Activated CD4-positive, alpha-beta T cell treated with anti-CD3 and anti-CD28 coated beads for 1 hour (primary cell): Measurements from ENCODE around the gene C14orf180.

Experiments
- DNase-seq: peaks from one replicate; pipeline ENCODE4 v3.0.0-alpha.2; 2020

Gene C14orf180

DNA sequence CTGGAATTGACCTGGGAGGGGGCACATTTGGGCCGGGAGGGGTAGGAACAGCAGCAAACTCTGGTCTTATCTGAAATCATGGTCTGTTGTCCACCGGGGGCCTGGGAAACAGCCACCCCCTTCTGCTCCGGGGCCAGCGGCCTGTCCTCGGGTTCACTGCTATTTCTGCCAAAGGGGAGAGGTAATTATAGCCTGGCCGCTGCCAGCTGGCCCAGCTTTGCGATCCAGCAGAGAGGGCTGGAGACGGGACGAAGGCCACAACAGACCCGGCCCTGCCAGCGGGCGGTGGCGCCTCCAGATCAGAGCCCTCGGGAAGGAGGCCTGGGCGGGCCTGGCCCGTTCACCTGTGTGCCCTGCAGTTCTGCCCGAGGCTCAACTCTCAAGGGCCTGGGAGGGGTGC is at the start of gene C14orf180:
Gene C14orf180, plus strand, starts transcription at position 258 of the 400 bp plus-strand sequence. CDS start 6,667 bp downstream, outside the sequence.
- no peak for DNase-seq

DNA sequence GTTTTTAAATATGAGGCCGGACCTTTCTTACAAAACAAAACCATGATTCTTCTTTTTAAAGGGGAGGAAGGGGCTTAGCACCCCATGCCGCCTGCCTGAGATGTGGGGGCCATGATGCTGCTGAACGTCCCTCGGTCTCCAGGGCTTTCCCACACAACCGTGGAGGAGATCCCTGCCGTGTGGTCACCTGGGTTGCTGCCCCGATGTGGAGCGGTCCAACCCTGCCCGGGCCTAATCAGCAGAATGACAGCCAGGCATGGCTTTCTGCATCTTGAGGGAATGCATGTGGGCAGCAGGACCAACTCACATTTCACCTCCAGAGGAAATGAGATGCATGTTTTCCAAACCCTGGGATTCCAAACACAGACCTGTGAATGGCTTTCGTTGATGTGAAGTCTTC is 48.9 kb upstream of the C14orf180 start:
- no peak for DNase-seq

DNA sequence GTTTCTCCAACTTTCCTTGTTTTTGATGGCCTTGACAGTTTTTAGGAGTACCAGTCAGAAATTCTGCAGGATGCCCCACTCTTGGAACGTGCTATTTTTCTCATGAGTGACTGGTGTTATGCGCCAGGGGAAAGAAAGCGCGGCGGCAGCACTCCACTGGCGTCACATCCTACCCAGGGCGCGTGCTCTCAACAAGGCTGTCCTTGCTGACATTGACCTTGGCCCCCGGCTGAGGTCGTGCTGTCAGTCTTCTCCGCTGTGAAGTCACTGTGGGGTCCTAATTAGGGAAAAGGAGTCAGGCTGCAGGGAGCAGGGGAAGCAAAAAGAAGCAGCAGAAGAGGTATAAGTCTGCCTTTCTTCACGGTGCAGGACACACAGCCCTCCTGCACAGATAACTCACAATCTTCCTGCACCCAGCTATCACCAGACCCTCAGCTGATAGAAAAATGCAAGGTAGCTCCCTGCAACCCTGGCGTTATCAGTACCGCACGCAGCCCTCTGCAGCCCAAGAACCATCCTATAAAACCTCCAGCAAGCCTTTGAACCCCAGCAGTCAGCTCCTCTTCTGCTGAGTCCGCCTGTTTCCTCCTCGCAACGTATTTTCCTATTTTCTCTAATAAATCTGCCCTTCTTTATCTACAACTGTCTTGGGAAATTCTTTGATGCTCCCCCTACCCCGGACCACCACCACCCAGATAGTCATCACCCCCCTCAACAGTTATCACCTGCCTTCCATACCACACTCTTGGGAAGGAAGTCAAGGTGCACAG is 48.0 kb upstream of the C14orf180 start:
- DNase-seq, result no peak

DNA sequence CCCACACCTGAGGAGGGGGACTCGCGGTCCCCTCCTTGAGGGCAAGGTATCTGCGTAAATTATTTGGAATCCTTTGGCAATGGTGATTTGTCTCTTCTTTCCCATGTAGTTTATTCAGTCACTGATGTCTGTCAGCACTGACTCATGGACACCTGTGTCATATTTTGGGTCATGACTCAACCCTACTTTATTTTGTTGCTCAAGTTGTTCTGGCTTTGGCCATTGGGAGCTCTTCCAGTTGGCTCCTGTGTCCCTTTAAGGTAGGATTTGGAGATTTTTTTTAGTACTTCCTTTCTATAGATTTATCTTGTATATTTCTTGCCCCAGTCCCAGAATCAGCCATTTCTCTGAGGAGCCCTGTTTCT is 47.4 kb upstream of the C14orf180 start:
- no peak for DNase-seq

DNA sequence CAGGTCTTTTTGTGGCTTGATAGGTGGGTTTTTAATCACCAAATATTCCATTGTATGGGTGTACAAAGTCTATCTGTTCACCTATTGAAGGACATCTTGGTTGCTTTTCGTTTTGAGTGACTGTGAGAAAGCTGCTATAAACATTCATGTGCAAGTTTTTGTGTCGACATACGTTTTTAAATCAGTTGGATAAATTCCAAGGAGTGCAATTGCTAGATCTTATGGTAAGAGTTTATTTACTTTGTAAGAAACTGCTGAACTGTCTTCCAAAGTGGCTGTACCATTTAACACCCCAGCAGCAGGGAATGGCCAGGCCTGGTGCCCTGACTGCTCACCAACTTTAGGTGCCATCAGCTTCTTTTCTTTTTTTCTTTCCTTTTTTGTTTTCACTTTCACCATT is 45.5 kb upstream of the C14orf180 start:
- no peak for DNase-seq

DNA sequence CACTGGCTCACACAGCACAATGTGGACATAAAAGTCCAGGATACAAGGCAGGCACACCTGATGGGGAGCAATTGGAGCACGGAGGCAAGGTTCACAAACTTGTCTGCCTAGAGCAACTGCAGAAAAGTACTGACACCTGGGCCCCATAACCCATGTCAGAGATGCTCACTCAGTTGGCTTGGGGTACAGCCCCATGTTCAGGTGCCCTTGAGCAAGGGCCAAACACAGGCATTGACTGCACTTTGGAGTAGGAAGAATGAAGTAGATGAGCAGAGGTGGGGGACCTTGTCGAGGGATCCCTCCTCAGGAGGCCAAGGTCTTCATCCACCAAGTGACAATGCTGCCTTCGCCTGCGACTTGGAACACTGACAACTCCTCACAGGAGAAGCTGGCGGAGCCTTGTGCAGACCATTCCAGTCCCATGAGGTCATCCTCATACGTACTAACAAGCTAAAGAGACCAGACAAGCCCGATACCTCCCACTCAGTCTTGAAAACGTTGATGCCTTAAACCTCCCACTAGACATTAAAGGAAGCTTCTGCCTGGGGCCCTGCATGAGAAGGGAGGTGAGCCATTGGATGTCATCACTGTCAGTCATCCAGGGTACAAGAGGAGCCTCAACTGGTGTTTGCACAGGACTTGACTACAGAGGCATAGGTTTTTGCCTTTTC is 42.5 kb upstream of the C14orf180 start:
- DNase-seq, result no peak

DNA sequence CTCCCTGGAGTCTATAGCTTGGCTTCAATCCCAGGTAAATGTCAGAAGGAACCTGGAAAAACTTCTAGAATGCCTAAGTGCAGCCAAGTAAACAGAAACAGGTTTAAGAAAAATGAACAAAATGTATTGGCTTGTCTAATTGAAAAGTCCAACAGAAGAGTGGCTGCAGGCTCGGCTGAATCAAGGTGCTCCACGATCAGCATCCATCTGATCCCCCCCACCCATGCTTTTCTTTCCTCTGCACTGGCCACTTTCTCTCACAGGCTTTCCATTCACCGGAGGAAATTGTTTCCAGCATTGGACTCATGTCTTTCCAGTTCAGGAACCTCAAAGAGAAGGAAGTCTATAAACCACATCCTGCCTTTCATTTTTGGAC is 42.0 kb upstream of the C14orf180 start:
- DNase-seq, result no peak

DNA sequence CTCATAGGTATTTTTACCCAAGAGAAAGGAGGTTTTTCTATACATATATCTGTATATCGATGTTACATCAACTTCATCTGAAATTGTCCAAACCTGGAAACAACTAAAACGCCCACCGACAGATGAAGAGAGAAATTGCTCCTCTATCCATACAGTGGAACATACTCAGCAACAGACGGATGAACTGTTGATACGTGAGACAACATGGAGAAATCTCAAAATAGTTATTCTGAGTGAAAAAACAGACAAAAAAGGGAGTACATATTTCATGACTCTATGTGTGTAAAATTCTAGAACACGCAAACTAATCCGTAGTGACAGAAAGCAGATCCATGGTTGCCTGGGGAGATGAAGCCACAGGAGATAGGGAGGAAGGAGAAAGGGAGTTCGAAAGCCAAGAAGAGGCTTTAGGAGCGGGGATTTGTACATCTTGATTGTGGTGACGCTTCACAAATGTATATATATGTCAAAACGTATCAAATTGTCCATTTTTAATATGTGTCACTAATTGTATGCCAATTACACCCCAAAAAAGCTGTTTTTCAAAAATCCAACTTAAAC is 37.6 kb upstream of the C14orf180 start:
- no peak for DNase-seq

DNA sequence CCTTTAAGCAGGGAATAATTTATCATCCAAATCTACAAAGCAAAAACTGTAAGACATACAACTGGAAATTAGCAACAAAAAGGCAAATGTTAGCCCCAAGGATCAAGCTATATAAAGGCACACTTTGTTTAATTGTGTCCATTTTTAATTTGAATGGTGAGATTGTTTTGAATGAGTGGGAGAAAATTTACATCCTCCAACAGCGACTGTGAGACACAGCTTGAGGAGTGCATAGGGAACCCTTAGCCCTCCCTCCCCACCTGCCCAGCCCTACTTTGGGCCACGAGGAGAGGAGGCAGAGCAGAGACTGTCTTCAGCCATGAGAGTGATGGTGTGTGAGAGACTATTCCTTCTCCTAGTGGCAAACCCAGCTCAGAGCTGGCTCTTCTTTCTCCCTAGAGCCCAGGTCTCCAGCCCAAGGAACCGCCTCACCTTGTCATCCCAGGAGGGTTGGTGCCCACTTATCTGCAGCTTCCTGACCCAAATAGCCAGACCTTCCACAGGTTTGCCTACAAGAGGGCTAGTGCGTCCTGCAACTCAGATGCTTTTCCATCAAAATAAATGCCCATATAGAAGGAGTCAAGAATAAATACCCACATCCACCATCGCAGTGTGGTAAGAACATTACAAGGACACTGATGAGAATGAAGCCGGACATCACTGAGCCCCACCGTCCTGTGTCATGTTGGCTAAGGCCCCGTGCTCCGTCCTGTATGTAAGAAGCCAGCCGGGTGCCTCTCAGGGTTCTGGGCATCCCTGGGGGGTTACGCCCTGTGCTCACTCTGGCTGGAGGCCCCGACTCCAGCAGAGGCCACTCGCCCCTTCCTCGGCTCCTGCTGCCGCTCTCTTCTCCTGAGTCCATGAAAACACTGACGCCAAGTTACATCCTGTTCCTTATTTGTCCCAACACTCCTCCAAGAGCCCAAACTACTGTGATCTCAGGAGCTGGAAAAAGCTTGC is 36.4 kb upstream of the C14orf180 start:
- DNase-seq, result no peak

DNA sequence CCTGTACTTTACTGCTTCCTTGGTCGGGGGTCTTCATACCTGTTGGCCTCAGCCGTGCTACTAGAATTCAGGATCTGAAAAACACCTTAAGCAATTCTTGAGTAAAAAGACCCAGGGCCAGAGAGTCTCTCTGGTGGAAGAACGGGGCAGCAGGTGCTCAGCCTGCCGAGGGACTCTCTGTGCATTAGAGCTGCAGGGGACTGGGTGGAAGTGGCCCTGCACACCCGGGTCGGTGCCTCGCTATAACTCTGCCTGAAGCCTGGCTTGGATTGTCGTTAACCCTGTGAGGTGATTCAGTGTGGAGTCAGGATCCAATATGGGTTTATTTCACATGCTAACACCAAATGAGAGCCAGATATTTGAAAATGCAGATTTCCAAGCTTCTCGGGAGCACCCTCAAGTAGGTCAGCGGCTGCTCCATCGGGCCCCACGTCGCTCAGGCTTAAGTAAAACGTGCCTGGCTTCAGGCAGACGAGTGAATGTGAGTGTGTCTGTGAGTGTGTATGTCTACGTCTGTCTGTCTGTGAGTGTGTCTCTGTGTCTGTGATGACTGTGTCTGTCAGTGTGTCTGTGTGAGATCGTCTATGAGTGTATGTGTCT is 35.1 kb upstream of the C14orf180 start:
- no peak for DNase-seq

DNA sequence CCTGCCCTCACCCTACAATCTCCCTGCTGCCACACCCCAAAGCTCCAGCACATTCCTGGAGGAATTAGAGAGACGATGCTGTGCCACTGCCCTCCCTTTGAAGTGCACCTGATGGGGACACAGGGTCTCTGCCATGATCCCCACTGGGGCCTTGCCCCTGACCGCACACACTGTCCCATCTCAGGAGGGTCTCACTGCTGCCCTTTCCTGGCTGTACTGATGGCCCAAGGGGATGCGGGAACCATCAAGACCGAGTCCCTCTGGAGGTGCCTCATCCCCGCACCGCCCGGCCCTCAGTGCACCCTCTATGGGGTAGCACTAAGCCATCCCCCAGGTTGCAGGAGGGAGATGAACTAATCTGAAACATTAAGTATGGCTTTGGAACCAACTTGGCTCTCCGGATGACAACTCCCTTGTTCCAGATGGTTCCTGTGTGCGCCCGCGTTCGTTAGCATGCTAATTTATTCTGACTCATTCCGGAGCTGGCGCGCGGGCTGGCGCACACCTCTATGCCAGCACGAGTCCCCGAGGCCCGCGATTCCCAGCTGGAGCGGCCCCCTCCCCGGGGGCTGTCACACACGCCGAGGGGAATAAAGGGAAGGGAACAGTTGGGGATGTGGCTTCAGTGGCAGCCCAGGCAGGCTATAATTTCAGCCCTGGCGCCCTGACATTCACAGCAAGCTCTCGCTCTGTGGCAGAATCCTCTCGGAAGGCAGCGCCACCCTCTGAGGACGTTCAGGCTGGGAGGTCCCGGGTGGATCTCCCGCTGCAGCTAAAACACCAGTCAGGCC is 34.2 kb upstream of the C14orf180 start:
- DNase-seq, result no peak

DNA sequence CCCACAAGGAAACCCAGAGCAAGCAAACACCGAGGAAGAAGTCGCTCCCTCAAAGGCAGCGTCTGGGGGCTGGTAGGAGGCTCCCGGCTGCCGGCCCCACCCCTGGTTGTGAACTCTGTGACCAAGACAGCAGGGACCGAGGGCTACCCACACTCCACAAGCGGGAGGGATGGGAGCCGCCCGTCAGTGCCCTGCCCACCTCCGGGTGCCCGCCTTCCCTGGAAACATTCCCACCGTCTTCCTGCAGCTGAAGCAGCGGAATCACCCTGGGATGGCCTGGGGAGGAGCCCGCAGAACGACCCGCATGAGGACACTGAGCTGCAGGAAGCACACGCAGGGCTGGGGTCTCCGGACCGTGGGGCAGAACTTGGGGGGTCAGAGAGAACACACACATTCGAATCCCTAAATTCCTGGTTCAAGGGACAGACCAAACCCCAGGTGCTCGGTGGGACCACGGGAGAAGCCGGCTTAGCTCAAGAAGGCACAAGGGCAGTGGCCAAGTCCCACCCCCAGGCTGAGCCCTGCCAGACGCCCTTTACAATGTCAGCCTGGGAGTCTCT is 33.5 kb upstream of the C14orf180 start:
- no peak for DNase-seq

DNA sequence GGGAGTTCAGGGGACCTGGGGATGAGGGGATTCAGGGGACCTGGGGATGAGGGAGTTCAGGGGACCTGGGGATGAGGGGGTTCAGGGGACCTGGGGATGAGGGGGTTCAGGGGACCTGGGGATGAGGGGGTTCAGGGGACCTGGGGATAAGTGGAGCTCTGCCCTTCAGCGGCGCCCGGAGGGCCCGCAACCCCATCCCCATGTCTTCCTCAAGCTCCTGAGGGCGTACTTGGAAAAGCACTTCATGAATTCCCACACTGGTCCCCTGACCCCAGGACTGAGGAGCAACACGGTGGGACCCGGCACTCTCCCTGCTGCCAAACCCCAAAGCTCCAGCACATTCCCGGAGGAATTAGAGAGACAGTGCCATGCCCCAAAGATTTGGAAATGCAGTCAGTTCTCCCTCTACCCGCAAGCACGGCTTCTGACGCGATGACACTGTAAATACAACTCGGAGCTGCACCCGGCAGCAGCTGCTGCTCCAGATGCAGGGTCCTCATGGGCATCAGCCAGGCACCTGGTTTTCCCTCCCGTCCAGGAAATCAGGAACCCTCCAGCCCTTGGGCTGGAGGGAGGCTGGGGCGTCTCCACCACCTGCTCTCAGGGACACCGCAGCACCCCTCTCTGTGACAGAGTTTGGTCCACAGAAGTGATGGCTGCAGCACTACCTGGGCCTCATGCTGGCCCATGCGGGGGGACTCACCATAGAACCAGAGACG is 32.8 kb upstream of the C14orf180 start:
- DNase-seq, result no peak

DNA sequence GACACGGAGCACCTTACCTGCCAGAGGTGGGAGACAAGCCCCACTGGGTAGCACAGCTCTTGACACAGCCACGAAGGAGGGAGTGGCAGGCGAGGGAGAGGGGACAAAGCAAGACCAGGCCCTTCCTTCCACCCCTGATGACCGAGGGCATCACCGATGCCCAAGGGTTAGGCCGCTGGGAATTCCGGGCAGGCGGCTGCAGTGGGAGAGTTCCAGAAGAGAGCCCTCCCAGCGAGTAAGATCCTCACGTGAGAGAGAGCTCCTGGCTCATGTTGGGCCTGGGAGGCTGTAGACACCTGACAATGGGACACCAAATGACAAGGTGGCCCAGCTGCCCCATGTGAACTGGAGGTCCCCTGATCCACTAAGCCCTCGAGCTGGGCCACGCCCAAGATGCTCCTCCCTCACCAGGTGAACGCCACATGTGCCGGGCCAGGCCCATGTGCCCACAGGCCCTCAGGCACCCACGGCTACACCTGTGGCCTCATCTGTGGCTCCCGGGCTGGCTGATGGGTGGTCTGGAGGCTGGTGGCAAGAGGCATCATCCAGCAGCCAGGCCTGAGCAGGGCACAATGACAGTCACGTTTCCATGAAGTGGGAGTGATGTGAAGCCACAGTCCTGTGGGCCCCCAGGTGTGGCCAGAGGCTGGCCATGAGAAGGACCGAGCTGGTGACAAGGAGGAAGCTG is 32.1 kb upstream of the C14orf180 start:
- no peak for DNase-seq

DNA sequence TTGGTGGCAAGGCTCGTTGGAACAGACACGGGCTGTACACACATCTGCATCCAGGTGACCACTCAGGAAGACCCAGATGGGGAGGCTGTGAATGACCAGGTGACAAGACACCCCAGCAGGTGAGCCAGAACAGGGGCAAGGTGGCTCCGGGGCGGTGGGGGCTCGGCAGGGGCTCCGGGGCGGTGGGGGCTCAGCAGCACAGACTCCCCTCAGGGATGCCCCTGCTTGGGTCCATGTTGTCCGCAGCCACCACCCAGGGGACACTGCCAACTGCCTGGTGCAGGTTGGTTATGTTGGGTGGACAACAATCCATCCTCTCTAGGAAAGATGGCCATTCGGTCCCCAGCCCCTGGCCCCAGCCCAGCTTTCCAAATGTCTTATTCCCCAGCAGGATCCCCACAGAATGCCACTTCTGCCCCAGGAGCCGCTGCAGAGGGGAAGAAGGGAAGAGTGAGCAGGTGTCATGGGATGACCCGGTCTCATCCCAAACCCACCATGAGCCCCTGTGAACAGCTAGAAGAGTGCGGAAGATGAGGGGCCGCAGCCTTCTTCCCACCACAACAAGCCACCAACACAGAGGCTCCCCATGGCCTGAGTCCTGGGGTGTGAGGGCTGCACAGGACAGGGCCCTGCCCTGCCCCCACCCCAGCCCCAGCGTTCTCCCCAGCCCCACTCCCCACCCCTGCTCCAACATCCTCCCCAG is 31.4 kb upstream of the C14orf180 start:
- DNase-seq, result no peak

DNA sequence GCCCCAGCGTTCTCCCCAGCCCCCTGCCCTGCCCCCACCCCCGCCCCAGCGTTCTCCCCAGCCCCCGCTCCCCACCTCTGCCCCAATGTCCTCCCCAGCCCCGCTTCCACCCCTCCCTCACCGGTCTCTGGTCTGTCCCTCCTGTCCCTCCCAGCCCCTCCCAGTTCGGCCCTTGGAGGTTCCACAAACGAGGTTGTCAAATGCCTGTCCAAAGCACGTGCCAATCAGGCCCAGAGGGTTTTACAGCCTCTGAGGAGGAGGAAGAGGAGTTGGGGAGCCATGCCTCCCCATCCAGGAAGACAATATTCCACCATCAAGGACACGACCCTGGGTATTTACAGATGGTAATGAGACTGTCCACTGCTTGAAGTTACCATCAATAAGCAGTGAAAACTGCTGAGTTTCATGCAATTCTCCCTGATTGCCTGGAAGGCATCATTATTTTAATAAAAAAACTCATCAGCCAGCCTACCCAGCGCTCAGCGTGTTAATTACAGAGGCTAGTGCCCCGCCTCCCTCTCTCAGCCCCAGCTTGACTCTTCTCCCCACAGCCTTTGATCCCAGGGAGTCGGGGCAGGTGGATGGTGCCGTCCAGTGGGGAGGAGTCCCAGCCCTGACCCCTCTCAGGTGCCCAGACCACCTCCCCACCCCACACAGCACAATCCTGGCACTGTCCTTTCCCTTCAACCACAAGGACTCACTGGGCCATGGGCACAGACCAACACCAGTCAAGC is 30.6 kb upstream of the C14orf180 start:
- DNase-seq, result no peak

DNA sequence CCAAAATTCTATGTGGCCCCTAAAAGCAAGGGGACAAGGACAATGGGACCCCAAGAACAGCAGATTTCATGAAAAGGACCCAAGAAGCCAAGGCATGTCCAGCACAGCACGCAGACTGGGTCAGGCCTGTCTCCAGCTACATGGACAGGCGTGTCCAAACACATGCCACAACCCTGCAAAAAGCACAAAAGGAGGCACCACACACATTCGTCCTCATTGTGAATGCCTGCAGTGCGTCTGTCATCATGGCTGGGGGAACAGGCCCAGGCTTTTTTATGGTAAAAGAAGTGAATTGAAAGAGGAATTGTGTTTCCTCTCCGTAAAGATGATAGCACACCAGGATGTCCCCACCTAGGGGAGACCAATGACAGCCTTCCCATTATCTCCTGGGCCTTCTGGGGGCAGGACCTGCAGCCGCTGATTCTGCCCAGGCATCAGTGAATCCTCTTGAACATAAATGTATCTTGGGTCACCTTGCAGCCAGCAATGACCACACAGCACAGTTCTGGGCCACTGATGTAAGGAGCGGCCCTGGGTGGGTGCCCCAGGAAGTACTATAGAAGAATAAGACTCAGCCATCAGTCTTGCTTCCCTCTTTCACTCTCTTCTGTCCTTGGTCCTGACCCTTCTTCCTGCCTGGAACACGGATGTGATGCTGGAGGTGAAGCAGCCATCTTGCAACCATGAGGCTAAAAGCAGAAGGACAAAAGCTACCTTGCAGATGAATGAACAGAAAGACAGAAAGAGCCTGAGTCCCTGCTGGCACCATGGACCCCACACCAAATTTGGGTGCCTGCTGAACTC is 29.8 kb upstream of the C14orf180 start:
- no peak for DNase-seq

DNA sequence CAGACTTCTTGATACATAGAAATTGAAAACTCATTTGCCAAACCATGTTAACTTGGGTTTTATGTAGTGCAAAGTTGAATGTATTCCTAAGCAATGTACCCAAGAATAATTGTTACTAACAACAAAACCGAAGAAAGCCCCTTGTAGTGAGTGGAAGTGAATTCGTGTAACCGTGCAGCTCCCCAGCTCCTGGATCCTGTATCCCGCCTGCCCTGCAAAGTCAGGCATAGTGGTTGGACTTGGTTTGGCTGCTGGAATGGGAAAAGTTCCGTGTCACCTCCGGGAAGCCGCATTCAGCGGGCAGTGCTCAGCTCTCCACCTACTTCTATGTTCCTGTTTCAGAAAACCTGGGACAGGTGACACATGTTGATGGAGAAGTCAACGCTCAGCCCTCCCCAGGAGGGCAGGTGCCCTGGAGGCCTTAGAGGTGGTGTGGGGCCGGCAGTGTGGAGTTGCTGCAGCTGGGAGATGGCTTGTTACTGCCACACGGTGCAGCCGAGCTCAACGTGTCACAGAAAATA is 29.2 kb upstream of the C14orf180 start:
- DNase-seq, result no peak
